Renal cortical epithelial cell (primary cell): ENCODE results near the gene RELN. TPM values are rescaled to one million over a fixed set of nuclear protein-coding genes. Genes with fewer than 3 reads are reported as not detected.
"Not testable (repeated sequence)": the region's sequence is repeated elsewhere in the genome, so short reads cannot be mapped to it uniquely, and the experiment has no call there.

Source experiments
- DNase-seq: peaks from one replicate; pipeline ENCODE4 v3.0.0-alpha.2; 2011; ENCODE audit warnings: low read depth
- total RNA-seq: library from RNA; depleted of rRNA; stranded (reverse); fragments of >200 nt; gene quantifications from 2 replicates; pipeline ENCODE4 v1.2.3, GENCODE V29; 2014

The RELN gene
- total RNA-seq, 1 donor from 2014 or later, result 4.8 TPM

- DNase-seq, result peak; percentile 18
Observed at GRCh38 chr7:103851357-103851756, 138.1 kb downstream of the RELN start.

DNA sequence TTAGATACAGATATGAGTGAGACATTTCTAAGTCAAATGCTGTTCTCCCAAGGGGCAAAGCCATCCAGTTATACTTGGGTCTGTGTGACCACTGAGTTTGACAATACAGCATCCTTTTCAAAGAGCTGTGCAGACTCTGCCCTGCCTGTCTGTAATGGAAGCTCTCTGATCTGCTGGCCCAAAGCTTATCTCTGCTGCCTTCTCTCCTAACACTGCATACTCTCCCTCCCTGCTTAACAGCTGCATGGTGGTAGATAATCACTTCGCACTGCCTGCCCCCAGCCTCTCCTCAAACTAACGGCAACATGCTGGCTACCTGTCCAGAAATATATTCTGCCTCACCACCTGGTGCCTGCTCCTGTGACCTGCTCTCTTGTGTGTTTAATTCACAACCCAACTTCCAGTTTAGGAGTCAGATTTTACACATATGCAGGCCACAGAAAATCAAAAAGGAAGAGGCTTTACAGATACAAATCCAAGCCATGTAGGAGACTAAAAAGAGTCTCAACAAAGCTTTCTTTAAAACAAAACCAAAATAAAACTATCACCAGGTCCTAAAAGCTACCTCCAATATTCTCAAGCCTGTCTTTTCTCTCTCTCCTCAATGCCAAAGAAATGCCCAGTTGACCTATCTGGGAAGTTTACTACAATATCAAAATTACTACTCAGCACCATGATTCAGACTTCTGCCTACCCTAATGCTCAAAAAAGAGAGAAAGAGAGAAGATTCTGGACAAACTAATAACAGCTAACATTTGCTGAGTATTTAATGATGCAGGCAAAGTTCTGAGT lies 145.6 kb downstream of the RELN start:
- DNase-seq, result no peak

- DNase-seq, result peak; percentile 20
Observed at GRCh38 chr7:103833401-103833800, 156.1 kb downstream of the RELN start.

DNA sequence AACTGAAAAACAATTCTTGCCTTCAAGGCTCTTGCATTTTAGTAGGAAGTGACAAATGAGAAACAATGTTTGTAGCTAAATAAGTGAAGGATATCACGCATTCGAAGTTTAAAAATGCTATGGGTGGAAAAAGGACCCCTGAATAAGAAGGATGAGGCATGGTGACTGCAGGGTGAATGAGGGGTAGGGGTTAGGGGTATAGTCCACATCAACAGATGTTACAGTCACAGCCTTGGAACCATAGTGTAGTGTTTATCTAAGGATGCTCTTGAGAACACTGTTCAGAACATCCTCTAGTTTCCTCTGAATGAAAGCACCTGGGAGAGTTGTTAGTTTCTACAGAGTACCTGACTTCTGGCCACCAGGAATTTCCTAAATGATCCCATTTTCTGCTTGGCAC lies 157.0 kb downstream of the RELN start:
- no peak for DNase-seq

GRCh38 chr7:103824251-103824650 lies 165.2 kb downstream of the RELN start:
- DNase-seq, result no peak

DNA sequence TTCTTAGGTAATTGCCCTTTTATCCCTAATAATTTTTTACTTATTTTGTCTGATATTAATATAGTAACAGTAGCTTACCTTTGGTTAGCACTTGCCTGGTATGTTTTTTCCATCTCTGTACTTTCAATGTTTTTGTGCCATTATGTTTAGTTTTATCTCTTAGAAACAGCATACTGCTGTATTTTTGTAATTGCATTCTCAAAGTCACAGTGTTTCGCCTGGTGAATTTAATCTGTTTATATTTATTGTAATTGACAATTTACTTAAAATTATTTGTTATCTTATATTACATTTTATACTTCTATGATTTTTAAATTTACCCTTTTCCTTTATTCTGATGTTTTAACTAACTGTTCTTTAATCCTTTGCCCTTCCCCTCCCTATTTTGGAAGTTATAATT lies 166.4 kb downstream of the RELN start:
- no peak for DNase-seq

- no peak for DNase-seq
Observed at GRCh38 chr7:103821092-103821491, 168.4 kb downstream of the RELN start.

DNA sequence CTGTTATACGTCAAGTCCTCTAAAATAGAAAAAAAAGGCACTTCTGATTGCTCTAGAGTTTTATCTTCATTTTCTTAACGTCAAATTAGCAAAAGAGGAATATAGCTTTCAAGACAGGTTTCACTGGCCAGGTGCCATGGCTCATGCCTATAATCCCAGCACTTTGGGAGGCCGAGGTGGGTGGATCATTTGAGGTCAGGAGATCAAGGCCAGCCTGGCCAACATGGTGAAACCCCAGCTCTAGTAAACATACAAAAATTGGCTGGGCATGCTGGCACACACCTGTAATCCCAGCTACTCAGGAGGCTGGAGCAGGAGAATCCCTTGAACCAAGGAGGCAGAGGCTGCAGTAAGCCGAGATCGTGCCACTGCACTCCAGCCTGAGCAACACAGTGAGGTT lies 173.5 kb downstream of the RELN start:
- DNase-seq, result not testable (repeated sequence)

DNA sequence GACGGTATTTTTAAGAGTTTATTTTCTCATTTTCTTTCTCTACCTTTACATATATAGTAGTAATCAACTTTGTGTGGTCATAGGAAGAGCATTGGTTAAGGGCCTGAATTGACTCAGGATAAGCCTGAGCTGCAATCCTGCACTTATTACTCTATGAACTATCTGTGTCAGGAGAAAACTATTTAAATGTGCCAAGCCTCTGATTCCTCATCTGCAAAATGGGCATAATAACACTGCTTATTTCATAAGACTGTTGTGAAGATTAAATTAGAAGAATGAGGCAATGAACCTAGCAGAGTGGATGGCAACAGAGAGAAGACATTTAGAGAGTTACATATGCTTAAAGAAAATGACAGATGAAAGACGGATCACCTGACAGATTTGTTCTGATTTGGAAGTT lies 175.5 kb downstream of the RELN start:
- DNase-seq, result no peak

DNA sequence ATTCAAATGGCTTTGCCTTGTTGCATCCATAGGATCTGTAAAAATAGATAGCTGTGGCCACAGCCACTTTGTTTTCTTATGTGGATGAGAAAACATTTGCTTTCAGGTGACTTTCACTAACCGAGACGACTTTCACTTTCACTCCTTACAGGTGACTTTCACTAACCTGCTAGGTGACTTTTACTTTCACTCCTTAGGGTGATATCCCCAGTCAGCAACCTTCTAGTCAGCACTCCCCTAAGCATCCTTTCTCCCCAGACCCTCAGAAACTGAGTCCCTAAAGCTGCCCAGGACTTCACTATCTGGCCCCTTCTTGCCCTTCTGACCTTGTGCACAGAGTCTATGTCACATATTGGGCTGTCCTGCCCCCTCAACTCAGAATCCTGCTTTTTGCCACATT lies 177.5 kb downstream of the RELN start:
- DNase-seq, result peak; percentile 27

GRCh38 chr7:103811290-103811689 lies 178.2 kb downstream of the RELN start:
- DNase-seq, result no peak

GRCh38 chr7:103810112-103810744 lies 179.2 kb downstream of the RELN start:
- peak; percentile 69 for DNase-seq

GRCh38 chr7:103809229-103809994 lies 180.0 kb downstream of the RELN start:
- peak; percentile 54 for DNase-seq

DNA sequence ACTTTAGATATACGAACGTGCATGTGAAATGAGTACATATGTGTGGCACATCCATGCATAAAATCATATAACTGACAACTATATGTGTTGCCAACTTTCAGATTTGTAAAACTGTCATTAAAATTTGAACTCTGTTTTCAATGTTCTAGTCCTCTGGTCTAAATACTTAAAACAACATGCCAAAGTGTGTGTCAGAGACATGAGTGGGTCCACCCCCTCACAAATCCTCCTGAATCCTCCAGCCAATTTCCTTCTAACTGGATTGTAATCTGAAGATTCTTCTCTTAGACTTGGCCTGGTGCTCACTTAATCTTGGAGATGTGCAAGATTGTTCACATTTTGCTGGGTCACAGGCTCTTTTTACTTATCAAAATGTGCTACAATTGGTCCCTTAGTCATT lies 184.1 kb downstream of the RELN start:
- no peak for DNase-seq

DNA sequence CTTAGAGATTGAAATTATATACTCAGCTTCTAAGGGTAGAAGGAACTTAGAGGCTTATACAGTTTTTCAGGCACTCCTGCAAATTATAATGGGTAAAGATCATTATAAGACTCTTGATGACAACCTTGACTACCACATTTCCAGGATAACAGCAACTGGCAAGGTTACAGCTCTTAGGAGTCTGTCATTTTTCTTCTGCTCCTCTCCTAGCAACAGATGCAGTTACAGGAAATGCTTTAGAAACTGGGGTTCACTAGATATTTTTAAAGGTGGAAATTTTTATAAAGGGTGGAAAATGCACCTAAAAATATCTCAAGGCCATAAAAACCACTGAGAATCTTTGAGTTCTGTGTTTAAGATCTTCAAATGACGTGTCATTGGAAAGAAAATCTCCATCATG lies 185.8 kb downstream of the RELN start:
- no peak for DNase-seq

DNA sequence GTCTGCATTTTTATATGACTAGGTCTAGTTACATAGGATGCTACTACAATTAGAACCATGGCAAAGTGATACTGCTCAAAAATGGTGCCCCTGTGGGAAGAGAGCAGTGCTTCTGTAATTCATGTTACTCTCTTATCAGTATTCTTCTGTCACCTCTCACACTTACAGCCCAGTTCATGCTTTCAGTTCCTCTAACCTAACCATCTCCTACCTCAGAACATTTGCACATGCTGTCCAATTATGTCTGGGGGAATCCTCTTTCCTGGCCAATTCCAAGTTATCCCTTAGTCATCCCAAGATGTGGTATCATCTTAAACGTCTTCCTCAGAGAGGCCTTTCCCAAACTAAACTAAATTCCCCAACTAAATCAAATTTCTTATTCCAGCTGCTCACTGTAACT lies 190.2 kb downstream of the RELN start:
- DNase-seq, result no peak

DNA sequence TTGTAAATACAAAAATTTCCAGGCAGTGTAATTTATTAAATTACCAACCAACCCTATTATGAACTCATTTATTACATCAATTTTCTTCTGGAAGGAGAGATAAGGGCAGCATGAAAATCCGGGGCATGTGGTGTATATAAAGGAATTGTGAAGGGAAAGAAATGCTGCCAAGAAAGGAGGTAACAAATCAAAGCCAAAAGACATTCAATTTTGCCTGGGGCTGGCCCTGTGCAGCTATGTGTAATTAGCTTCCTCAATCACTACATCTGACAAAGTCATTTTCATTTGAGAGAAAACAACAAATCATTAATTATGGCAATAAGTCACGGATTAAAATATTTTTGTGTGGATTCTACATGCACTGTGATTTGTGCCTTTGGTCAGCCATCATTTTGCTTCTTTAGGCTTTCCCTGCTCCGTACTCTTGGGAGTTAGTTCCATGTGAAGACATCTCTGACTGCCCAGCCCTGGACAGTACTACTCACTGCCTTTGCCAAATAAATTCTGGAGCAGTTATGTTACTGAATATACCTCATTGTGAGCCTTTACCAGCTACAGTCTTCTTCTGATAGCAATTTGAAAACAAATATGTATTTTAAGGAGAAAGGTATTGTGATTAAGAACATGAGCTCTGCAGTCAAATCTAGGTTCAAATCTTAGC lies 191.7 kb downstream of the RELN start:
- DNase-seq, result no peak

- DNase-seq, result no peak
Observed at GRCh38 chr7:103796327-103796962, 193.0 kb downstream of the RELN start.

DNA sequence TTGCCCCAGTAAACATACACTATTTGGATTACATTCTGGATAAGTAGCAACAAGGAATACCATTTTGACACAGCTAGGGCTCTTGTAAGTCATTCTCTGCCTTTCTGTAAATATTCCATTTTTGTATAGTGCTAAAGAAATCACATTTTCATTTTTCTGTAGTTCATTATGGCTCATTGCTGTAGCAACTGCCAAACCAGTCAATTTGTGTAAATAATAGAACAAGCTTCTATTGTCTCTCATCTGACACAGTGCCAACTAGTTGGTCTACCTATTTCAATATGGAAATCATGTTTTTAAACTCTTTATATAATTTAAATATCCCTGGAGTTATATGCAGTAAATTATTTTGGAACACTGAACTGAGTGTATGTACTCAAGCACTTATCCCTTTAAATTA lies 193.7 kb downstream of the RELN start:
- no peak for DNase-seq

- DNase-seq, result peak; percentile 25
Observed at GRCh38 chr7:103795107-103795506, 194.4 kb downstream of the RELN start.

DNA sequence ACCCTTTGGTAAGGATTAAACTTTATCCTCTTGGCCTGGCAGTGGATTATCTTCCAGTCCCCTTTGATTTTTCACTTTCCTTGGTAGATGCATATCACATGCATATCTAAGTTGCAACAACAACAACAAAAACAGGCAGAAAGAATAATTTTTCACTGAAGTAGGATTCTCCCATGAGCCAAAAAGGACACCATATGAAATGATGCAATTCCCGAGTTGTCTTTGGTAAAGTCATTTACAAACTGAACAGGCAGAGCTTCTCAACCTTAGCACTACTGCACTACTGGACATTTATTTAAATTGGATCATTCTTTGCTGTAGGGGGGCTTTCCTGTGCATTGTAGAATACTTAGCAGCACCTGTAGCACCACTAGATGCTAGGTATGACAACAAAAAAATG lies 195.0 kb downstream of the RELN start:
- no peak for DNase-seq

GRCh38 chr7:103793614-103794013 lies 195.8 kb downstream of the RELN start:
- DNase-seq, result no peak
